C4-2B (cell line): ENCODE data around the gene MRPL4.

Experiments used
- CTCF ChIP-seq: fragments of 450-650 bp; conservative IDR thresholded peaks from 2 replicates; pipeline ENCODE4 v1.5.1; 2017; ENCODE audit warnings: mild to moderate bottlenecking
- ZFX ChIP-seq: fragments of 450-650 bp; IDR thresholded peaks from 2 replicates; pipeline ENCODE4 v1.6.1; 2017

- no peak for TF ChIP-seq CTCF
- TF ChIP-seq ZFX, result no peak
Measured at GRCh38 chr19:10260141-10260584, 8.1 kb downstream of the MRPL4 start.
